Stimulated activated naive CD8-positive, alpha-beta T cell treated with anti-CD3 and anti-CD28 coated beads, Interleukin-15, amount 100 ng/mL, for 72 hours (primary cell): ENCODE results near the gene PMFBP1.

Experiments used
- ATAC-seq: fragments of 150-1000 bp; cut with Tn5 transposase; 2 replicates; pipeline ENCODE4 v1.10.0; 2021; ENCODE audit warnings: mild to moderate bottlenecking, moderate library complexity
- DNase-seq, 2 donors: peaks; one replicate each; pipeline ENCODE4 v3.0.0; 2021 to 2022
- H3K27ac Mint-ChIP-seq, 2 donors: one replicate each; pipeline ENCODE4 v1.8.0; 2022; ENCODE audit warnings: mild to moderate bottlenecking in 2 of 2, mixed read lengths in 2 of 2, moderate library complexity in 2 of 2
- H3K27me3 Mint-ChIP-seq: one replicate; pipeline ENCODE4 v1.8.0; 2022; ENCODE audit warnings: mixed read lengths
- H3K4me1 Mint-ChIP-seq: one replicate; pipeline ENCODE4 v1.8.0; 2022; ENCODE audit warnings: mild to moderate bottlenecking, mixed read lengths
- H3K4me3 Mint-ChIP-seq, 2 donors: one replicate each; pipeline ENCODE4 v1.8.0; 2022; ENCODE audit warnings: mild to moderate bottlenecking in 2 of 2, mixed read lengths in 2 of 2, moderate library complexity in 1 of 2
- H3K9me3 Mint-ChIP-seq, 2 donors: one replicate each; pipeline ENCODE4 v1.8.0; 2022; ENCODE audit warnings: mixed read lengths in 2 of 2

The PMFBP1 gene

DNA sequence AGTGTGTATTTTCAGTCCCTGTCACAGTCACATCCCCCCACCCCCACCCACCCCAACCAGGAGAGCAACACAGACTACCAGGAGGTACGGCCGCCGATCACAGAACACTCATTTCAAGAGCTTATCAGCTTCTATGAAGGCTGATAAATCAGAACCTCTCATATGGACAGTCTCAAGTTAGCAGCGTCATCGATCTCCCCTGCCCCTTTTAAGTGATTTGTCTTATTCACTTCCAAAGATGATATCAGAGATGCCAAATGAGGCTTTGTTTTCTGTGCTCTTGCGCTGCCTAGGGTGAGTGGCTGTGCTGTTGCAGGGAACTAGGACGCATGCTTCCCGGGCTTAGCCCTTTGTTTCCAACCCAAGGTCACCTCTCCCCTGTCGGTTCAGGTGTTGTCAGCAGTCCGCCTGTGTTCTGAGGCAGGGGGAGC, 26.8 kb upstream of the PMFBP1 start:
- DNase-seq (no peak), ATAC-seq (no peak)
- H3K9me3 Mint-ChIP-seq: no peaks in the 10 kb centered on the region
- H3K27ac Mint-ChIP-seq: no peak overlapping the region
- peaks cover 15% of the 10 kb centered on the region for H3K4me1 Mint-ChIP-seq
- peaks cover 12% of the 10 kb centered on the region for H3K27me3 Mint-ChIP-seq
- H3K4me3 Mint-ChIP-seq: no peak overlapping the region

DNA sequence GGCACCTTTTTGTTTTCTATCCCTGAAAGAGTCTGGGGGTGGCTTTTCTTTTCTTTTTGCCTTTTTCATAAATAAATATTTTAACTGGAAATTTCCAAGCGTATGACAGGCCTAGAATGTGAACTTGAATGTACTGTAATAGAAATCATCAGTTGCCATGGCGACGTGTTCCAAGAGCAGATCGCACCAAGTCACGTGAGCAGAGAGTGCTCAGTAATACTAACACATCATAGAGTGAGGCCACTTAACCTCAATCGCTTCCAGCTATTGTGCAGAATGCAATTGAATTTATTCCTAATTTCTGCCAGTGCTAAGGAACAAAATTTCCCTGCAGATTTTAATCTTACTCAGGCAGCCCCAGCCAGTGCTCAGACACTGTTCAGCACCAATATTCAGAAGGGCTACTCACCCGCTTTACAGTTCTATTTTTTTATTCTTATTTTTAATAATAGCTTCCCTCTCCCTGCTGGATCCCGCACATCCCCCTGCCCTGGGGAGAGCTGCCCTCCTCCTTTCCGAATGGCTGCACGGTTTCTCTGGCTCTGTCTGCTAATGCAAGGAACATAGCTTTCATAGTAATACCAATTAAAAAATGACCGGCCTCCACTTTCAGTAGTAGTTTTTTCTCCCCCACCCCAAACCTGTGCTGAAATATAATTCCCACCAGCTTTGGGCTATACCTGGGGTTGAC, 26.2 kb upstream of the PMFBP1 start:
- ATAC-seq (no peak), DNase-seq (no peak)
- H3K4me3 Mint-ChIP-seq: no peak overlapping the region
- H3K27me3 Mint-ChIP-seq: peaks cover 10% of the 10 kb centered on the region
- H3K9me3 Mint-ChIP-seq: no peaks in the 10 kb centered on the region
- H3K4me1 Mint-ChIP-seq: peaks cover 9% of the 10 kb centered on the region
- H3K27ac Mint-ChIP-seq: no peak overlapping the region

DNA sequence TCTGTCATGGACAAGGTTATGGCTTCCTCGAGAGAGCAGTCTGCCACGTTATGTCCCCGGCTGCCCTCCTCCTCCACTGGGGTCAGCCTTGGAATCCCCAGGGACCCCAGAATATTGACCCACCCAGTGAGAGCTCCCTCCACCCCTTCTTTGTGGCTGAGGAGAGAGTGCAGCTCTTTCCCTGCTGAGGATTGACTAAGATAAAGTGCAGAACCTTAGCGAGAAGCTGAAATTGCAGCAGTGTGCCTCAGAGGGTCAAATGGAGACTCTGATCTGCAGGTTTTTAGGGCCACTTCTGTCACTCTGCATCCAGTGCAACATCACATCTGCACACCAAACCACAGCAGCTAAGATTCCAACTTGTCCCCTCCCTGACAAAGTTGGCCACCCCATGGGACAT, 25.6 kb upstream of the PMFBP1 start:
- H3K27ac Mint-ChIP-seq: no peak overlapping the region
- H3K4me3 Mint-ChIP-seq: no peak overlapping the region
- peaks cover 3% of the 10 kb centered on the region for H3K27me3 Mint-ChIP-seq
- ATAC-seq (no peak), DNase-seq (no peak)
- H3K9me3 Mint-ChIP-seq: no peaks in the 10 kb centered on the region
- peaks cover 3% of the 10 kb centered on the region for H3K4me1 Mint-ChIP-seq

DNA sequence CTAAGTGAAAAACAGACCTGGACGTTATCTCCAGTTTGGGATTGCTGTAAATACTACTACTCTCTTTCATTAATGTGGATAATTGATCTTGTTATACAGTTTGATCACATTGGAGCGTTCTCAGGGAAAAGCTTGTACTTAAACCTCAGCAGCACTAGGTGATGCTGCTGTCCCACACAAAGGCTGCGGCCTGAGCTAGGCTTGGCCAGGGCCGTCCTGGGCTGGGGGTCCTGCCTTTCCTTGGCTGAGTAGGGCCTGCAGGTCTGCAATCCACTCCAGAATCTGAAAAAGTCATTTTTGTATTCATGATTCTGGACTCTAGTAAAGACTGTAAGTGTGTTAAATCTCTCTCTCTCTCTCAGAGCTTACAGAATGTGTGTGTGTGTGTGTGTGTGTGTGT, 23.7 kb upstream of the PMFBP1 start:
- no peaks in the 10 kb centered on the region for H3K9me3 Mint-ChIP-seq
- peak overlapping the region in 1 of 2 donors; percentile 79 for H3K27ac Mint-ChIP-seq
- H3K27me3 Mint-ChIP-seq: no peaks in the 10 kb centered on the region
- ATAC-seq (no peak), DNase-seq (no peak)
- no peak overlapping the region for H3K4me3 Mint-ChIP-seq
- H3K4me1 Mint-ChIP-seq: no peaks in the 10 kb centered on the region

DNA sequence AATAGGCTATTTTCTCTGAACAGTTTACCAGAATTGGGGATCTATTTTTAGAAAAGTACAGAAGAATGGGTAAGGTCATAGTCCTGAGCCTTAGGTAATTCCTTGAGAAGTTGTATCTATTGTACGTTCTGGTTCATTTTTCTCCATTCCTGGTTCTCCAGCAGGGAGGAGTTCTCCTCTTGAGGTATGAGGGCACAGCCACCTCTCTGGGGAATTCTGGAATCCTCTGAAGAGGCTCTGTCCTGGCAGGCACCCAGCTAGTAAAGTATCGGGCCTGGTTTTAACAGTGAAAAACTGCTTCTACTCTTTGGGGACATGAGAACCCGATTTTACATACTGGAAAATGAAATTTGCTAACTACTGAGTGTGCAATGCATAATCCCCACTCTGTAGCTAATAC, 19.6 kb upstream of the PMFBP1 start:
- Mint-ChIP-seq H3K9me3 (no peaks in the 10 kb centered on the region), H3K4me3 (no peak overlapping the region), H3K4me1 (no peaks in the 10 kb centered on the region), H3K27ac (no peak overlapping the region), H3K27me3 (no peaks in the 10 kb centered on the region)
- ATAC-seq: no peak
- no peak for DNase-seq

DNA sequence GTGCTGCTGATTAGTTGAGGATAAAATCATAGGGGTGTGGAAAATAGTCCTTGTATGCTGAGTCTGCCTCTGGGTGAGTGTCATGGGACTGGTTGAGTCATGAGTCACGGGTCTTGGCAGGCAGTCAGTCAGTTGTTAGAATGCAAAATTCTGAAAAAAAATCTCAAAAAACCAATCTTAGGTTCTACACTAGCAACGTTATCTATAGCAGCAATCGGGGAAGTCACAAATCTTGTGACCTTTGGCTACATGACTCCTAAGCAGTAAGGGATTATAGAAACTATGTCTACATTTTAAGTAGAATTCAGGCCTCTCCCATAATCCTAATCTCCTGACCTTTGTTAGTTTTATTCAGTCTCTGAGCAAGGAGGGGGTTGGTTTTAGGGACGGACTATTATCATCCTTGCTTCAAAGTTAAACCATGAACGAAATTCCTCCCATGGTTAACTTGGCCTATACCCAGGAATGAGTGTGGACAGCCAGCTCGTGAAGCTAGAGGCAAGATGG, 18.0 kb upstream of the PMFBP1 start:
- Mint-ChIP-seq H3K4me3 (no peak overlapping the region), H3K9me3 (no peaks in the 10 kb centered on the region), H3K27ac (no peak overlapping the region), H3K4me1 (no peaks in the 10 kb centered on the region), H3K27me3 (no peaks in the 10 kb centered on the region)
- no peak for ATAC-seq
- DNase-seq: no peak

DNA sequence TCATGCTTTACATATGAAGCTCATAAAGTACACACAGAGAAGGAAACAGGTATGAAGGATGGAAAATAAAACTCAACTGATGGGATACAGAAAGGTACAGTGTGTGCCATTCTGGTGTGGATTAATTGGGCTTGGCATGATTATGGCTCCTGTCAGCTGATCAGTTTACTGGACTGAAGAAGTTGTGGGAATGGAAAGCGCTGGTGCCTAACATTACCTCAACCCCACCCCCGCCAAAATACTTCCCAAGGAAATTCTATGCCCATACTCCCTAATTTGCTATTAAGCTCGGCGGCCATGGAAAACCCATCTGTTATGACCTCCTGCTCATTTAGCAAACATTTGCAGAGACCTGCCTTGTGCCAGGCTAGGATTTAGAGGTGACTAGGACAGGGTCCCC, 16.6 kb upstream of the PMFBP1 start:
- no peak for ATAC-seq
- H3K27ac Mint-ChIP-seq: no peak overlapping the region

DNA sequence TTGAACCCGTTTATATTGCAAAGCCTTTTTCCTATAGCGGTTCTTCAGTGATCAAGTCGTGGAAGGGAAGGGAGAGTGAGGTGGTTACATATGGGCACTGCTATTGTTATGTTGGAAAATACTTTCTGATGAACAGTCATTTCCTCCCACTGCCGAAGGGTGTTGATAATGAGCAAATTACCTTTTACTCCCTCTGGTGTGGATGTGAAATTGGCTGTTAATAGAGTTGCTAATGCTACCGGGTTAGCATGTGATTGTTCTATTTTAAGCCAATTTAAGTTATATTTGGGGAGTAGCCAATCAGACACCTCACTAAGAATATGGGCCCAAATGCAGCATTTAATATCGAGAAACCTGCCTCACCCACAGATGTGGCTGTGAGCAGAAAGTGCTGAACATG, 15.6 kb upstream of the PMFBP1 start:
- Mint-ChIP-seq H3K4me1 (no peaks in the 10 kb centered on the region), H3K27ac (no peak overlapping the region), H3K4me3 (no peak overlapping the region), H3K9me3 (no peaks in the 10 kb centered on the region), H3K27me3 (no peaks in the 10 kb centered on the region)
- ATAC-seq (no peak), DNase-seq (no peak)

More for the DNA sequence above, 16.6 kb upstream of the PMFBP1 start:
- H3K9me3 Mint-ChIP-seq: no peaks in the 10 kb centered on the region
- H3K4me3 Mint-ChIP-seq: no peak overlapping the region
- no peak for DNase-seq
- no peaks in the 10 kb centered on the region for H3K4me1 Mint-ChIP-seq
- H3K27me3 Mint-ChIP-seq: no peaks in the 10 kb centered on the region

DNA sequence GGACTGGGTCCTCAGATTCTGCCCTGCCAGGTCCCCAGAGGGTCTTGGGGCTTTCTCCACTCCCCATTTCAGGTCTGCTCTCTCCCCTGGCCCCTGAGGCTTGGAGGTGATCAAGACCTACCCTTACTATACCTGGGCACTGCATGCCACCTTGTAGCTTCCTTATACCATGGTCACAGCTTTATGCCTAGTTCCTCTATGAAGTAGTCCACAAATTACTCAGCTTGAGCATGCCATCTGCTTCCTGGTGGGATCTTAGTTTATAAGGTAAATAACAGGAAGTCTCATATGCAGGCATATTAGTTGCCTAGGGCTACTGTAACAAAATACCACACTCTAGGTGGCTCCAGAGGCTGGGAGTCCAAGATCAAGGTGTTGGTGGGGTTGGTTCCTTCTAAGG, 11.0 kb upstream of the PMFBP1 start:
- H3K27ac Mint-ChIP-seq: no peak overlapping the region
- H3K9me3 Mint-ChIP-seq: no peaks in the 10 kb centered on the region
- H3K27me3 Mint-ChIP-seq: no peaks in the 10 kb centered on the region
- no peaks in the 10 kb centered on the region for H3K4me1 Mint-ChIP-seq
- no peak overlapping the region for H3K4me3 Mint-ChIP-seq
- no peak for DNase-seq
- ATAC-seq: no peak

DNA sequence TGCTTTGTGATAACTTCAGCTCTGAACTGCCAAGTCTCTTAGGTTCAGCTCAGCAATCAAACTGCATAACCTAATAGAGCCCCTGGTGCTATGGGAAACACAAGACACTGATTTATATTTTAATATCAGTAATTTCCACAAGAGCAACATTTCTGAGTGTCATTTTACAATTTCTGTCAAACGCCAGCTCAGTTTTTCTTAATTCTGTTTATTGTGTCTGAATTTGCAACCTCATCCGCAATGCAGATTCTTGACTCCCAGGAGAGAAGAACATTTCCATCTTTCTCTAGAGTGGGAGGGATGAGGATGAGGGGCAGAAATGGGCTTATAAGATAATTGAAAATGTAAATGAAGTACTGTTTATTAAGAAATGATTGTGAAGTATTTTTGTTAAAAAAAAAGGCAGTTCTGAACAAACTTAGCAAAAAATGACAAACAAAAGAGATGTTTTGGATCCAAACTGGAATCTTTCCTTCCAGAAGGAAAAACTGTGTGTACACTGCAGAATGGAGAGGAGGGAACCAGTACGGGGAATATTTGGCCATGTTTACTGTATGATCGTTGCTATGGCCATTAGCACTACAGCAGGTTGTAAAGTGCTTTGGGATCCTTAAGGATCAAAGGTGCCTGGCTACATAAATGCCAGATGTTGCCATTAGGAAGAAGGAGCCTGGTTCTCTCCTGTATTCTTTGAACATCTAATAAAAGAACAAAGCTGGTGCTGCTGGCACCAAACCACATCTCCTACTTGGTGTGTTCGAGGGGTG, 7.4 kb upstream of the PMFBP1 start:
- H3K4me3 Mint-ChIP-seq: no peak overlapping the region
- no peak overlapping the region for H3K27ac Mint-ChIP-seq
- no peak for DNase-seq
- H3K9me3 Mint-ChIP-seq: peaks cover 7 to 16% of the 10 kb centered on the region in 2 donors
- H3K4me1 Mint-ChIP-seq: peaks cover under 1% of the 10 kb centered on the region
- ATAC-seq: no peak
- no peaks in the 10 kb centered on the region for H3K27me3 Mint-ChIP-seq

DNA sequence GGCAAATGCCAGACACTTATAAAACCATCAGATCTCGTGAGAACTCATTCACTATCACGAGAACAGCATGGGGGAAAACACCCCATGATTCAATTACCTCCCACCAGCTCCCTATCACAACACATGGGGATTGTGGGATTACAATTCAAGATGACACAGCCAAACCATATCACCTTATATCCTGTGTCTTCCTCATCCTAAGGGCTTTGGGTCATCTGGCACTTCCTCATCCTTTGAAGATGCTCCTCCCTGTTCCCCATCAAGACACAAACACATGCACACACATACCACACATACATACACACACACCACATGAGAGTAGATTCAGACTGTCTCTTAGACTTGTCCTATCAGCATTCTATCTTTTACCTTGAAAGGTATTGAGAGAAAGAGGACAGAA, 2.8 kb upstream of the PMFBP1 start:
- DNase-seq: no peak

DNA sequence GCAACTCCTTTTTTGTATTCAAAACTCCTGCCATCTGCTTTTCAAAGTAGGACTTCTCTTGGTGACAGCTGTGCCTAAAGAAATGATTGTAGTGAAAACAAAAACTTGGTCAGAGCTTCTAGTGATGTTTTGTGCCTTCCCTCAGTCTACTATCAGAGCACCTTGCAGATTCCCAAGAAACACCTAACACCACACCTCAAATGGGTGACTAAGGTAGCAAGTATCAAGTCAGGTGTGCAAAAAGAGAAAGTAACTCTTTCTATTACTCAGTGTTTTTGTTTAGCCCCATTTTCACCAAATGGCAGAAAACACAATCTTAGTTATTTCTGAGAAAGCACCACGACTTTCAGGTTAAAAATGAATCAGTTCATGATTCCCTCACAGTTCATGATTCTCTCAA, 2.0 kb upstream of the PMFBP1 start:
- no peak for ATAC-seq
- DNase-seq: no peak
- no peak overlapping the region for H3K27ac Mint-ChIP-seq
- no peaks in the 10 kb centered on the region for H3K27me3 Mint-ChIP-seq
- H3K4me1 Mint-ChIP-seq: peaks cover 19% of the 10 kb centered on the region
- no peak overlapping the region for H3K4me3 Mint-ChIP-seq
- H3K9me3 Mint-ChIP-seq: peaks cover 7 to 23% of the 10 kb centered on the region in 2 donors

More for the DNA sequence above, 2.8 kb upstream of the PMFBP1 start:
- Mint-ChIP-seq H3K27ac (no peak overlapping the region), H3K4me3 (no peak overlapping the region), H3K9me3 (peaks cover 7 to 23% of the 10 kb centered on the region in 2 donors), H3K4me1 (peaks cover 19% of the 10 kb centered on the region), H3K27me3 (no peaks in the 10 kb centered on the region)
- no peak for ATAC-seq

DNA sequence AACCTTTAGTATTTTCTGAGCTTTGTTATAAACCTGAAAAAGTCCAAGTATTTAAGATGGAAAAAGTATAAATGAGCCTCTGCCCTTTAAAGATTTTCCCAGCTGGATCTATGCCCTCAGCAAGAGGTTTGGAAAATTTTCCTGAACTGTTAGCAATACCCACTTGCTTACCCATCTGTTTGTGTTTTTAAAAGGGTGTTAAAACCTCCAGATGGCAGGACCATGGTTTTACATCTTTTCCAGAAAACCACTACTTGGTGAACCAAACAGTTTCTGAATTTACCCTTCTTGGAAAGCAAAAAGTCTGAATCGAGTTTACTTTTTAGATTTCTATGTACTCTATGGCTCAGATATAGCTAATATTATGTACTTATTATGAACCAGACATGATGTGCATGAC, 719 bp downstream of the PMFBP1 start:
- Mint-ChIP-seq H3K9me3 (peaks cover 7 to 23% of the 10 kb centered on the region in 2 donors), H3K27me3 (no peaks in the 10 kb centered on the region), H3K4me1 (peaks cover 19% of the 10 kb centered on the region), H3K27ac (no peak overlapping the region), H3K4me3 (no peak overlapping the region)
- DNase-seq (no peak), ATAC-seq (no peak)

DNA sequence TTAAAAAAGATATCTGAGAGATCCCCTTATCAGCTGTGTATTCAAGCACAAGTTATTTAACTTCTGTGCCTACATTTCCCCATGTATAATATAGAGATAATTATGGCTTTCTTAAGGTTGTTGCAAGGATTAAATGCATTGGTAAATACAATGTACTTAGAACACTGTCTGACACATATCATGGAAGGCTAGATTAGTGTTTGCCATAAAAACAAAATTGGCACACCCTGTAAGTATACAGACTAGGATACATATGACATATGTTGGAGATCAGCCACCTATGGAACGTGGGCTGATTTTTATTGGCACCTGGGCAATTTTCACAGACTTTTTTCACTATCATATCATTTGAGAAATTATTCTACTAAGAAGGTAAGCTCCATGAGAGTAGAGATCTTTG, 2.2 kb downstream of the PMFBP1 start:
- peaks cover 1 to 10% of the 10 kb centered on the region in 2 donors for H3K9me3 Mint-ChIP-seq
- no peak overlapping the region for H3K27ac Mint-ChIP-seq
- ATAC-seq (no peak), DNase-seq (no peak)
- no peaks in the 10 kb centered on the region for H3K27me3 Mint-ChIP-seq
- H3K4me3 Mint-ChIP-seq: no peak overlapping the region
- H3K4me1 Mint-ChIP-seq: peaks cover 19% of the 10 kb centered on the region

DNA sequence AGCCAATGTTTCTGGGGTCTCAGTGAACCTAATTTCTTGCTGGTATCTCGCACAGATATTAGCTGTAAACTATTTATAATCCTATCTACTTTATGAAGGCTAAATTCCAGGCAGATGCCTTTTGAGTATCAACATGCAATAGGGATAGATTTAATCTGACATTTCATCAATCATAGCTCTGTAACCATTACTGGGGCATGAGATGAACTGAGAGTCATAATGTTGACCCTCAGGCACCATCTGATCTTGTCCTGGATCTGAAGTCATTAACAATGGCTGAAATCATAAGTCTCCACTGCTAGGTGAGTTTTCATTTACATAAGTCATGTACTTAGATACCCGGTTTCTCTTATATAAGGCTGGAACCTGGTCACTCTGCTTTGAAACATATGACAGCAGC, 3.6 kb downstream of the PMFBP1 start:
- no peak overlapping the region for H3K27ac Mint-ChIP-seq
- no peak for ATAC-seq
- no peaks in the 10 kb centered on the region for H3K9me3 Mint-ChIP-seq
- no peaks in the 10 kb centered on the region for H3K27me3 Mint-ChIP-seq
- no peak for DNase-seq
- H3K4me1 Mint-ChIP-seq: peaks cover 12% of the 10 kb centered on the region
- no peak overlapping the region for H3K4me3 Mint-ChIP-seq

DNA sequence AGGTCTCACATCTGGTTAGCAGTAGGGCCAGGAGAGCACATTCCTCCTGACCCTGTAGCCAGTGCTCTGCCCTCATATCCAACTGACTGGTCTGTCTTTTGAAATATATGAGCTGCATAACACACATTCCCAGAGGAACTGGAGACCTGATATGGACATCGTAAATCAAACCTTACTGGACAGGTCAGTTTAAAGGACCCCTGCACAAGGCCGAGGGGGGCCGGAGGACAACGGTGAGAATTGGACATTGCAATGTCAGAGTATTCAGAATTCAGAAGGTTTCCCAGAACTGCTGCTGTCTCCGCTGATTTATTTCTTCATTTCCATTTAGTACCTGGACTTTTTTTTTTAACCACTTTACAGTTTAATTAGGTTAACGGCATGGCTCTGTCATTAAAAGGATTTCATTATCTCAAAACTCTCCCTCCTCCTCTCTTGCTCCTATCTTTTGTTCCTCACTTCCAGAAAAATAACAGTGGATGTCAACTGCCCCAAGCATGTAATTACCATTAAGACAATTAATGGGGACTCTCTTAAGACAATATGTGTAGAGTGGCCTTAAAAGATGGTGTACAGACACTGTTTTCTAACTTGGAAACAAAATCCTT, 4.9 kb downstream of the PMFBP1 start:
- DNase-seq (no peak), ATAC-seq (no peak)
- H3K4me3 Mint-ChIP-seq: no peak overlapping the region
- no peaks in the 10 kb centered on the region for H3K27me3 Mint-ChIP-seq
- H3K4me1 Mint-ChIP-seq: peaks cover 5% of the 10 kb centered on the region
- no peak overlapping the region for H3K27ac Mint-ChIP-seq
- no peaks in the 10 kb centered on the region for H3K9me3 Mint-ChIP-seq
